Measurements from ENCODE around the gene GPC5.

Gene GPC5

DNA sequence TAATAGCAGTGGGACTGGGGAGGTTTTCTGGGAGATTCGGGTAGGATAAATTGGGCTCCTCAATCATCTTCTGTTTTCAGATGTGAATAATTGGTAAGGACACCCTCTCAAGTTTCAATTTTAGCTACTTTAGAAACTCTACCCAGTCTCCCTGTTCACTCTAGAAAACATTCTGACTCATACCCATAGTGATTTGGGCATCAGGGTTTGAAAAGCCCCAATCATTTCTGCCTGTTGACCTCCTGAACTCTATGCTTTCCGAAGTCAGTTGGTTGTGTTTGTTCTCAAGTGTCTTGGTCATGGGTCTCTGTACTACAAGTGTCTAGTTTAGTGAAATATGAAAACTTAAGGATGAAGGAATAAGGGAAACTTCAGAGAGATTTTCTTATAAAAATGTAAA is 916.8 kb downstream of the GPC5 start:
- H3K79me2 ChIP-seq (ENCODE audit: insufficient read depth, low read length): no peaks in the 10 kb centered on the region
- no peak overlapping the region for H3K4me2 ChIP-seq (ENCODE audit: low read length)
- no peaks in the 10 kb centered on the region for H3K4me1 ChIP-seq (ENCODE audit: insufficient read depth, low read length, severe bottlenecking)
- no peak overlapping the region for H2AFZ ChIP-seq (ENCODE audit: low read length)
- no peaks in the 10 kb centered on the region for H3K9me3 ChIP-seq (ENCODE audit: low read length)
- H3K27me3 ChIP-seq (ENCODE audit: insufficient read depth, low read length): no peaks in the 10 kb centered on the region
- H3K27ac ChIP-seq (ENCODE audit: low read depth, low read length, poor library complexity, severe bottlenecking): no peak overlapping the region
- no peaks in the 10 kb centered on the region for H3K36me3 ChIP-seq (ENCODE audit: insufficient read depth, low read length)
- H4K20me1 ChIP-seq (ENCODE audit: insufficient read depth, low read length): no peaks in the 10 kb centered on the region
- H3K9me2 ChIP-seq (ENCODE audit: low read depth, low read length): no peaks in the 10 kb centered on the region
- no peaks in the 10 kb centered on the region for H3F3A ChIP-seq (ENCODE audit: insufficient read depth, low read length)
- H3K4me3 ChIP-seq (ENCODE audit: low read depth, low read length, poor library complexity, severe bottlenecking): no peak overlapping the region
- TF ChIP-seq, protein P1, sequence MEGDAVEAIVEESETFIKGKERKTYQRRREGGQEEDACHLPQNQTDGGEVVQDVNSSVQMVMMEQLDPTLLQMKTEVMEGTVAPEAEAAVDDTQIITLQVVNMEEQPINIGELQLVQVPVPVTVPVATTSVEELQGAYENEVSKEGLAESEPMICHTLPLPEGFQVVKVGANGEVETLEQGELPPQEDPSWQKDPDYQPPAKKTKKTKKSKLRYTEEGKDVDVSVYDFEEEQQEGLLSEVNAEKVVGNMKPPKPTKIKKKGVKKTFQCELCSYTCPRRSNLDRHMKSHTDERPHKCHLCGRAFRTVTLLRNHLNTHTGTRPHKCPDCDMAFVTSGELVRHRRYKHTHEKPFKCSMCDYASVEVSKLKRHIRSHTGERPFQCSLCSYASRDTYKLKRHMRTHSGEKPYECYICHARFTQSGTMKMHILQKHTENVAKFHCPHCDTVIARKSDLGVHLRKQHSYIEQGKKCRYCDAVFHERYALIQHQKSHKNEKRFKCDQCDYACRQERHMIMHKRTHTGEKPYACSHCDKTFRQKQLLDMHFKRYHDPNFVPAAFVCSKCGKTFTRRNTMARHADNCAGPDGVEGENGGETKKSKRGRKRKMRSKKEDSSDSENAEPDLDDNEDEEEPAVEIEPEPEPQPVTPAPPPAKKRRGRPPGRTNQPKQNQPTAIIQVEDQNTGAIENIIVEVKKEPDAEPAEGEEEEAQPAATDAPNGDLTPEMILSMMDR (IDR thresholded peaks at IDR 0.05; ENCODE audit: low read length): no peak
- TF ChIP-seq EZH2 (IDR thresholded peaks at IDR 0.05; ENCODE audit: borderline replicate concordance, low read length): no peak
- H3K9ac ChIP-seq (ENCODE audit: low read length): no peak overlapping the region

DNA sequence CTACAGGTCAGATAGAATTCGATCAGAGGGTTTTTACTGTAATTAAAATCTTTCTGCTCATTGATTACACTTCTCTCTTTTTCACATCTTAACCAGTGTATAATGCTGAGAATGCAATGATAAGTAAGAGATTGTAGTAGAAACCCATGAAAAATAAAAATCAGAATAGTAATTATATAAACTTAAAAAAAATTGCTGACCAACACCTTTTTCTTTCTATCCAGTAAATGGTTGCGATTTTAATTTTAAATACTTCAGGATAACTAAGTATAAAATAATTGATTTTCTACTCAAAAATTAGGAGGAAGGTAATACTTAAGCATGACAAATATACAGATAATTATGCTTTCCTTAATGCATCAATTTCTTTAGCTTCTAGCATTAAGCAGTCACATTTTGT is 917.6 kb downstream of the GPC5 start:
- Histone ChIP-seq H3K9me3 (ENCODE audit: low read length) (no peaks in the 10 kb centered on the region), H3K36me3 (ENCODE audit: insufficient read depth, low read length) (no peaks in the 10 kb centered on the region), H3K4me2 (ENCODE audit: low read length) (no peak overlapping the region), H3K4me1 (ENCODE audit: insufficient read depth, low read length, severe bottlenecking) (no peaks in the 10 kb centered on the region), H3K9ac (ENCODE audit: low read length) (no peak overlapping the region), H3K9me2 (ENCODE audit: low read depth, low read length) (no peaks in the 10 kb centered on the region), H3F3A (ENCODE audit: insufficient read depth, low read length) (no peaks in the 10 kb centered on the region), H2AFZ (ENCODE audit: low read length) (no peak overlapping the region), H3K27me3 (ENCODE audit: insufficient read depth, low read length) (no peaks in the 10 kb centered on the region), H3K27ac (ENCODE audit: low read depth, low read length, poor library complexity, severe bottlenecking) (no peak overlapping the region), H4K20me1 (ENCODE audit: insufficient read depth, low read length) (no peaks in the 10 kb centered on the region), H3K4me3 (ENCODE audit: low read depth, low read length, poor library complexity, severe bottlenecking) (no peak overlapping the region), H3K79me2 (ENCODE audit: insufficient read depth, low read length) (no peaks in the 10 kb centered on the region)
- TF ChIP-seq EZH2 (IDR thresholded peaks at IDR 0.05; ENCODE audit: borderline replicate concordance, low read length): no peak
- TF ChIP-seq, protein P1 (IDR thresholded peaks at IDR 0.05; ENCODE audit: low read length): no peak

DNA sequence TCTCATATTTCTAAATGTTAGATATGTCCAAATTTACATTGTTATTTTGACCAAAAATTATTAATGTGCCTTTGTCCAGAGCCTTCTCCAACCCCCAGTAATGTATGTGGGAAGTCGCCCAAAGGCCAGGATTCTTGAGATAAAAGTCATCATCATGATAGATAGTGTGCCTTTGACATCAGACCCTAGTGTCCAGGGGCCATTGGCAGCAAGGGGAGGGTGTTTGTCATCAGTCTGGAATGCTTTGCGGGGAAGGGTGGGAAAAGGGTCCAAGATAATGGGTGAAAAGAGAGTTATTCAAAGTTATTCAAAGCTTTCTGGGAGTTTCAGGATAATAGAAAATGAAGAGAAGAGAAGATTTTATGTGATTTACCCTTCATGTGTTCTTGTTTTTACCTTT is 918.6 kb downstream of the GPC5 start:
- no peak overlapping the region for H3K9ac ChIP-seq (ENCODE audit: low read length)
- no peaks in the 10 kb centered on the region for H3K27me3 ChIP-seq (ENCODE audit: insufficient read depth, low read length)
- no peaks in the 10 kb centered on the region for H3F3A ChIP-seq (ENCODE audit: insufficient read depth, low read length)
- H3K9me2 ChIP-seq (ENCODE audit: low read depth, low read length): no peaks in the 10 kb centered on the region
- no peaks in the 10 kb centered on the region for H3K4me1 ChIP-seq (ENCODE audit: insufficient read depth, low read length, severe bottlenecking)
- no peaks in the 10 kb centered on the region for H4K20me1 ChIP-seq (ENCODE audit: insufficient read depth, low read length)
- H2AFZ ChIP-seq (ENCODE audit: low read length): no peak overlapping the region
- no peaks in the 10 kb centered on the region for H3K36me3 ChIP-seq (ENCODE audit: insufficient read depth, low read length)
- no peak overlapping the region for H3K27ac ChIP-seq (ENCODE audit: low read depth, low read length, poor library complexity, severe bottlenecking)
- no peak overlapping the region for H3K4me2 ChIP-seq (ENCODE audit: low read length)
- H3K9me3 ChIP-seq (ENCODE audit: low read length): no peaks in the 10 kb centered on the region
- TF ChIP-seq, protein P1 (IDR thresholded peaks at IDR 0.05; ENCODE audit: low read length): no peak
- no peak for TF ChIP-seq EZH2 (IDR thresholded peaks at IDR 0.05; ENCODE audit: borderline replicate concordance, low read length)
- H3K4me3 ChIP-seq (ENCODE audit: low read depth, low read length, poor library complexity, severe bottlenecking): no peak overlapping the region
- no peaks in the 10 kb centered on the region for H3K79me2 ChIP-seq (ENCODE audit: insufficient read depth, low read length)

All from OCI-LY1 (cell line).